A549 (cell line): ENCODE data around the gene TMEM14A. TPM values are rescaled to one million over a fixed set of nuclear protein-coding genes. Genes with fewer than 3 reads are reported as not detected.
A peak's percentile ranks its signal among the peaks of the same experiment; 100 is the strongest.

Source experiments
- ATAC-seq, 2 experiments: fragments of 200-7000 bp in 1 of 2; fragments of >200 bp in 1 of 2; cut with Nextera tagmentation in 1 of 2; cut with Tn5 transposase in 1 of 2; 3 replicates each; pipeline versions ENCODE4 v1.8.0 to v1.9.1; 2018 to 2020; ENCODE audit warnings: mild to moderate bottlenecking in 1 of 2, moderate library complexity in 1 of 2
- CTCF ChIA-PET: fragments of 300-600 bp; sonication (Branson Sonifier 250); formaldehyde crosslinking; extraction: SDS; loops from one replicate; lab custom pipeline; 2021; ENCODE audit warnings: antibody characterized with exemption, inconsistent platforms; lab: Yijun Ruan, JAX
- POLR2A ChIA-PET: fragments of 350-600 bp; formaldehyde crosslinking; extraction: SDS; loops from one replicate; lab custom pipeline; 2021; ENCODE audit warnings: antibody characterized with exemption, inconsistent platforms; lab: Yijun Ruan, JAX
- DNase-seq, 2 experiments: peaks; one replicate each; pipeline versions ENCODE4 v3.0.0 to v3.0.0-alpha.2; 2011 to 2016; ENCODE audit warnings: low read depth in 1 of 2, low spot score in 1 of 2
- FAIRE-seq: peaks from 2 replicates; lab custom pipeline; 2011; peaks lifted over from hg19 to GRCh38; lab: Jason Lieb, UNC
- H3K27ac ChIP-seq, 2 experiments: fragments of >200 bp; sonication (Bioruptor Twin); formaldehyde crosslinking; 3 replicates each; pipeline ENCODE4 v1.5.1; 2016 to 2017
- H3K4me1 ChIP-seq: fragments of >200 bp; sonication (Bioruptor Twin); formaldehyde crosslinking; 3 replicates; pipeline ENCODE4 v1.6.1; 2016
- H3K4me2 ChIP-seq: fragments of >200 bp; sonication (Bioruptor Twin); formaldehyde crosslinking; 3 replicates; pipeline ENCODE4 v1.6.1; 2016
- H3K4me3 ChIP-seq: fragments of >200 bp; sonication (Bioruptor Twin); formaldehyde crosslinking; 3 replicates; pipeline ENCODE4 v1.5.1; 2016
- H3K9me3 ChIP-seq: fragments of >200 bp; sonication (Bioruptor Twin); formaldehyde crosslinking; 3 replicates; pipeline ENCODE4 v1.6.1; 2016
- BCL3 ChIP-seq: fragments of >200 bp; sonication (Bioruptor Twin); formaldehyde crosslinking; IDR thresholded peaks from 3 replicates; pipeline ENCODE4 v1.6.1; 2016
- CBX8 ChIP-seq: fragments of 200-600 bp; sonication (generic); IDR thresholded peaks from 2 replicates; pipeline ENCODE4 v1.6.1; 2016
- CTCF ChIP-seq: fragments of >200 bp; sonication (Bioruptor Twin); formaldehyde crosslinking; IDR thresholded peaks from 3 replicates; pipeline ENCODE4 v1.5.1; 2016
- EHMT2 ChIP-seq: fragments of 200-600 bp; sonication (generic); IDR thresholded peaks from 2 replicates; pipeline ENCODE4 v1.6.1; 2016; ENCODE audit warnings: antibody characterized with exemption, low read depth, mild to moderate bottlenecking, moderate library complexity
- ESRRA ChIP-seq: fragments of 150-350 bp; IDR thresholded peaks from 2 replicates; pipeline ENCODE4 v1.6.1; 2014; ENCODE audit warnings: mild to moderate bottlenecking, low read length, borderline replicate concordance
- FOSB ChIP-seq: fragments of 250-450 bp; sonication (Bioruptor Pico); IDR thresholded peaks from 2 replicates; pipeline ENCODE4 v1.5.0; 2020; ENCODE audit warnings: mild to moderate bottlenecking, moderate library complexity
- FOSL2 ChIP-seq, 2 experiments: fragments of 450-650 bp in 1 of 2; fragments of >200 bp in 1 of 2; sonication (Bioruptor Twin) in 1 of 2; formaldehyde crosslinking; IDR thresholded peaks; 2 replicates each; pipeline versions ENCODE4 v1.5.0 to v1.6.1; 2016 to 2020; ENCODE audit warnings: mild to moderate bottlenecking in 1 of 2, moderate library complexity in 1 of 2
- HES2 ChIP-seq: fragments of >200 bp; sonication (Bioruptor Twin); formaldehyde crosslinking; IDR thresholded peaks from 2 replicates; pipeline ENCODE4 v1.6.1; 2016
- HEYL ChIP-seq: fragments of 250-450 bp; sonication (Bioruptor Pico); IDR thresholded peaks from 2 replicates; pipeline ENCODE4 v1.8.0; 2021; ENCODE audit warnings: mild to moderate bottlenecking, moderate library complexity
- HOXA7 ChIP-seq: fragments of 250-450 bp; sonication (Bioruptor Pico); IDR thresholded peaks from 2 replicates; pipeline ENCODE4 v1.5.0; 2020; ENCODE audit warnings: mild to moderate bottlenecking, moderate library complexity
- HOXB5 ChIP-seq: fragments of 250-450 bp; sonication (Bioruptor Pico); IDR thresholded peaks from 2 replicates; pipeline ENCODE4 v1.5.0; 2020; ENCODE audit warnings: mild to moderate bottlenecking, moderate library complexity
- KDM1A ChIP-seq: fragments of 200-600 bp; sonication (generic); IDR thresholded peaks from 2 replicates; pipeline ENCODE4 v1.6.1; 2016; ENCODE audit warnings: low read depth, mild to moderate bottlenecking
- MAZ ChIP-seq: fragments of 150-350 bp; IDR thresholded peaks from 2 replicates; pipeline ENCODE4 v1.6.1; 2014; ENCODE audit warnings: antibody characterized with exemption, low read depth, low read length, borderline replicate concordance
- NPAS2 ChIP-seq: fragments of 250-450 bp; sonication (Bioruptor Pico); IDR thresholded peaks from 2 replicates; pipeline ENCODE4 v1.8.0; 2022; ENCODE audit warnings: mild to moderate bottlenecking, moderate library complexity, borderline replicate concordance
- RAD21 ChIP-seq, 2 experiments: fragments of >200 bp in 1 of 2; sonication (Bioruptor Twin) in 1 of 2; formaldehyde crosslinking in 1 of 2; IDR thresholded peaks in 1 of 2; conservative IDR thresholded peaks in 1 of 2; 2 replicates in 1 of 2; 3 replicates in 1 of 2; pipeline ENCODE4 v1.6.1; 2012 to 2018; ENCODE audit warnings: inconsistent platforms in 1 of 2
- RARB ChIP-seq: fragments of 250-450 bp; sonication (Bioruptor Pico); IDR thresholded peaks from 2 replicates; pipeline ENCODE4 v1.8.0; 2021; ENCODE audit warnings: mild to moderate bottlenecking, moderate library complexity
- RCOR1 ChIP-seq: fragments of 150-350 bp; IDR thresholded peaks from 2 replicates; pipeline ENCODE4 v1.6.1; 2014; ENCODE audit warnings: antibody characterized with exemption, low read length, low read depth
- USF2 ChIP-seq: fragments of 450-650 bp; IDR thresholded peaks from 2 replicates; pipeline ENCODE4 v1.6.1; 2014; ENCODE audit warnings: antibody characterized with exemption
- ZC3H11A ChIP-seq: fragments of 450-650 bp; IDR thresholded peaks from 2 replicates; pipeline ENCODE4 v1.6.1; 2014; ENCODE audit warnings: antibody characterized with exemption, mild to moderate bottlenecking
- ZFP36 ChIP-seq: fragments of 450-650 bp; IDR thresholded peaks from 2 replicates; pipeline ENCODE4 v1.6.1; 2014; ENCODE audit warnings: borderline replicate concordance; ENCODE audit not compliant: partially characterized antibody
- WGBS: methylation state at CpG from one replicate; pipeline ENCODE4 v1.1.6; 2017; ENCODE audit errors: missing lambda C conversion rate; 5-methylcytosine and 5-hydroxymethylcytosine counted together
- polyA plus RNA-seq, 4 experiments: library from polyadenylated mRNA; depleted of rRNA in 3 of 4; stranded (reverse); fragments of >200 nt; fragmentation: RNase III in 1 of 4; extraction: RNeasy Plus Mini Kit Qiagen cat#74134 plus additional on column Dnase treatment in 1 of 4; gene quantifications; 2 replicates in 3 of 4; 3 replicates in 1 of 4; pipeline ENCODE4 v1.2.3, GENCODE V29; 2011 to 2017

Gene TMEM14A
- polyA plus RNA-seq, 2 of the 4 experiments (the other 2 are of a cell fraction), result 53.4 to 63.8 TPM

- H3K4me2 ChIP-seq, result peak overlapping the region; percentile 92
- POLR2A ChIA-PET, result no interaction called here
- FAIRE-seq, result no peak
- TF ChIP-seq ZFP36, result no peak
- TF ChIP-seq HES2, result no peak
- no peak for TF ChIP-seq RCOR1
- no peak for TF ChIP-seq NPAS2 (CRISPR knock-in tag)
- TF ChIP-seq KDM1A, result no peak
- no peak for TF ChIP-seq FOSB (CRISPR knock-in tag)
- no peak for TF ChIP-seq CBX8
- no peak for TF ChIP-seq CTCF
- TF ChIP-seq HEYL (CRISPR knock-in tag), result no peak
- no peak for TF ChIP-seq BCL3
- no peak for TF ChIP-seq RAD21 (conservative IDR thresholded peaks at IDR 0.05 in 1 of 2, IDR thresholded peaks at IDR 0.05 in 1 of 2)
- TF ChIP-seq HOXB5, result no peak
- no peak for TF ChIP-seq MAZ
- no peak for TF ChIP-seq USF2
- TF ChIP-seq RARB, result no peak
- no peak for TF ChIP-seq ZC3H11A
- CTCF ChIA-PET, result interaction anchor here (0.7 kb wide), 1 partner anchor 255 kb away, joined by 3 read pairs; no protein-coding TSS in a partner anchor
- H3K4me1 ChIP-seq, result peaks cover 18% of the 10 kb centered on the region
- H3K9me3 ChIP-seq, result no peaks in the 10 kb centered on the region
- DNase-seq, result no peak
- ATAC-seq, result no peak
- WGBS, result 72% methylated on average over 9 of the region's 9 CpGs
- peak overlapping the region; percentile 76 for H3K4me3 ChIP-seq
- peak overlapping the region; percentile 78 to 90; a peak in 5 of 6 replicates for H3K27ac ChIP-seq
Observed at GRCh38 chr6:52671676-52672075, 763 bp downstream of the TMEM14A start.

GRCh38 chr6:52672412-52673025 lies 1.6 kb downstream of the TMEM14A start:
- 70% methylated on average over 9 of the region's 9 CpGs for WGBS
- TF ChIP-seq FOSL2 (IDR thresholded peaks at IDR 0.05), result peak; percentile 21; the same call in 1 of the 2 replicates
- TF ChIP-seq FOSL2 (CRISPR knock-in tag; IDR thresholded peaks at IDR 0.05), result peak; percentile 62
- no peak for TF ChIP-seq MAZ
- no peak for TF ChIP-seq RAD21 (conservative IDR thresholded peaks at IDR 0.05 in 1 of 2, IDR thresholded peaks at IDR 0.05 in 1 of 2)
- TF ChIP-seq ESRRA, result no peak
- no peak for TF ChIP-seq EHMT2
- no peak for TF ChIP-seq RCOR1
- TF ChIP-seq HOXA7, result no peak
- no peak for TF ChIP-seq USF2
- H3K4me3 ChIP-seq, result no peak overlapping the region; the same call in 2 of the 3 replicates
- ChIA-PET POLR2A (no interaction called here), CTCF (interaction anchor here (0.8 kb wide), 1 partner anchor 74 kb away, joined by 3 read pairs; no protein-coding TSS in a partner anchor)
- H3K9me3 ChIP-seq, result no peaks in the 10 kb centered on the region
- DNase-seq (peak in 1 of 2 experiments; percentile 19), ATAC-seq (no peak), FAIRE-seq (no peak)
- peak overlapping the region; percentile 92 for H3K4me2 ChIP-seq
- peak overlapping the region in 1 of 2 experiments; percentile 1; a peak in 1 of 6 replicates for H3K27ac ChIP-seq
- H3K4me1 ChIP-seq, result peaks cover 18% of the 10 kb centered on the region
